NCI-H2029 (cell line): ENCODE data around the gene MRPL44.

ENCODE experiments used
- DNase-seq: peaks from one replicate; lab custom pipeline; 2025; lab: John Stamatoyannopoulos, UW

The MRPL44 gene

DNA sequence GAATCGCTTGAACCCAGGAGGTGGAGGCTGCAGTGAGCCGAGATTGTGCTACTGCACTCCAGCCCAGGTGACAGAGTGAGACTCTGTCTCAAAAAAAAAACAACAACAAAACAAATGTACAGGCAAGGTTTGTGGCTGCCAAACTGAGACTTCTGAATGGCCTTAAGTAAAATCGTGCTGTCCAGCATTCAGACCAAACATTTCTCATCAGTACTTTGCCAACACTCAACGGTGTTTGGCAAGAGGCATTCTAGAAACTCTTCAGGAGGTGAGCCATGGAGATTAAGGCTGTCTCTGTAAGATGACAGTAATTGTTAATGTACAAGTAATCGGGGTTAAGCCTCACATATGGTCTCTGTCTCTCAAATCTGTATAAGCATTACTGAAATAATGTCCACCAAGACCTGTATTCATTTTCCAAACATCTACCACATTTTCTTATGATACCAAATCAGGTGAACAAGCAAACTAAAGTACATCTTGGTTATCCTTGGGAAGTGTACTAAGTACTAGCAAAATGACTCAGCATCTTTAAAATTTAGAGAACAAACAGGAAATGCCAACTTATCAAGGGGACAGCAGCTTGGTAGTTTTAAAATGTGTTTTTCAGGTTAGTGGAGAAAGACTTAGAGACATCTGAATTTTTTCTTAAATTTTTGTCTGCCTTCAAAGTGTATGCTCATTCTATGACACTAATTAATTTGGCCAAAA is 52.5 kb downstream of the MRPL44 start:
- no peak for DNase-seq

DNA sequence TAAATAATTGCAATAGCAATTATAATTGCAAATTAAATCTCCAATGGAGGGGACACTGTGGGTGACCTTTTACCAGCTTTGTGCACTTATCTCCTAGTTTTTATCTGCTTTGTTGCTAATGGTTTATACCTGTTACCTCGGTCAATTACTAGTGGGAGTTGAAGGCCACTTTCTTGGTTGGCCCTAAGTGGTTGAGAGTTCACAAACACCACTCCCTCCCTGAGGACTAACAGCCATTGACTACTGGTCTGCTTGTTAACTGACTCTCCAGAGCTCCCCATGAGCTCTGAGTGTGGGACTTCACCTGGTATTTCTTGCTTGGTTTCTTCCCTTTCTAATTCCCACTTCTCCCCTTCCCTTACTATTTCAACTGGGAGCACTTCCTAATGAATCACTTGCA is 54.6 kb downstream of the MRPL44 start:
- no peak for DNase-seq

- DNase-seq: no peak
Observed at GRCh38 chr2:224014336-224014735, 57.1 kb downstream of the MRPL44 start.

GRCh38 chr2:224016963-224017362 is 59.7 kb downstream of the MRPL44 start:
- no peak for DNase-seq
